ENCODE measurements around the gene PCGF6. TPM values are rescaled to one million over a fixed set of nuclear protein-coding genes. Genes with fewer than 3 reads are reported as not detected.

Gene PCGF6
- total and polyA plus RNA-seq, 11 donors: 5.3 to 8.5 (median 6.6) TPM

DNA sequence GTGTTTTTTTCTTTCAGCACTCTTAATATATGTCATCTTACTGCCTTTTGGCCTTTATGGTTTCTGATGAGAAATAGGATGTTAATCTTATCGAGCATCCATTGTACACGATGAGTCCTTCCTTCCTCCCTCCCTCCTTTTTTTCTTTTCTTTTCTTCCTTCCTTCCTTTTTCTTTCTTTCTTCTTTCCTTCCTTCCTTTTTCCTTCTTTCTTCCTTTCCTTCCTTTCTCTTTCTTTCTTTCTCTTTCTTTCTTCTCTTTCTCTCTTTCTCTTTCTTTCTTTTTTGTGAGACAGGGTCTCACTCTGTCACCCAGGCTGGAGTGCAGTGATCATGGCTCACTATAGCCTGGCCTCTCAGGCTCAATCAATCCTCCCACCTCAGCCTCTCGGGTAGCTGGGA, 96.8 kb downstream of the PCGF6 start:
- TF ChIP-seq, protein P1, sequence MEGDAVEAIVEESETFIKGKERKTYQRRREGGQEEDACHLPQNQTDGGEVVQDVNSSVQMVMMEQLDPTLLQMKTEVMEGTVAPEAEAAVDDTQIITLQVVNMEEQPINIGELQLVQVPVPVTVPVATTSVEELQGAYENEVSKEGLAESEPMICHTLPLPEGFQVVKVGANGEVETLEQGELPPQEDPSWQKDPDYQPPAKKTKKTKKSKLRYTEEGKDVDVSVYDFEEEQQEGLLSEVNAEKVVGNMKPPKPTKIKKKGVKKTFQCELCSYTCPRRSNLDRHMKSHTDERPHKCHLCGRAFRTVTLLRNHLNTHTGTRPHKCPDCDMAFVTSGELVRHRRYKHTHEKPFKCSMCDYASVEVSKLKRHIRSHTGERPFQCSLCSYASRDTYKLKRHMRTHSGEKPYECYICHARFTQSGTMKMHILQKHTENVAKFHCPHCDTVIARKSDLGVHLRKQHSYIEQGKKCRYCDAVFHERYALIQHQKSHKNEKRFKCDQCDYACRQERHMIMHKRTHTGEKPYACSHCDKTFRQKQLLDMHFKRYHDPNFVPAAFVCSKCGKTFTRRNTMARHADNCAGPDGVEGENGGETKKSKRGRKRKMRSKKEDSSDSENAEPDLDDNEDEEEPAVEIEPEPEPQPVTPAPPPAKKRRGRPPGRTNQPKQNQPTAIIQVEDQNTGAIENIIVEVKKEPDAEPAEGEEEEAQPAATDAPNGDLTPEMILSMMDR (IDR thresholded peaks at IDR 0.05): no peak
- no peak for TF ChIP-seq POLR2A (IDR thresholded peaks at IDR 0.05)
- Histone ChIP-seq H3K27ac (no peak overlapping the region), H3K27me3 (no peaks in the 10 kb centered on the region), H3K4me3 (no peak overlapping the region), H3K9me3 (no peaks in the 10 kb centered on the region), H3K4me1 (no peaks in the 10 kb centered on the region), H3K36me3 (no peaks in the 10 kb centered on the region)
- 53 to 73% (median 62%) methylated on average over 3 of the region's 3 CpGs for WGBS, 4 donors
- intact Hi-C loops (cut with DNase I): no loop called here
- no peak for ATAC-seq
- DNase-seq: no peak

MicroRNA genes within 50 kb of the gene (microRNA counts, 767-probe panel; counts per million panel counts)
- microRNA hsa-miR-1307-3p: 349 to 1,120 counts per million in 2 donors

Small RNA genes within 50 kb of the gene (microRNA-seq; reads per million reads assigned to microRNA genes)
- gene MIR1307: 1,061 to 2,164 (median 1,751) reads per million in 4 donors

Other genes with a start within 250 kb of the PCGF6 start
- 10 to 100 TPM; 32.0 to 70.6 (median 49.1) TPM for gene NT5C2, start 157.9 kb downstream of the PCGF6 start, total RNA-seq
- 10 to 100 TPM; 26.2 to 38.9 TPM for gene NT5C2, start 157.9 kb downstream of the PCGF6 start, polyA plus RNA-seq
- gene RPEL1, start 105.3 kb downstream of the PCGF6 start, total RNA-seq: not detected
- gene RPEL1, start 105.3 kb downstream of the PCGF6 start, polyA plus RNA-seq: not detected
- under 1 TPM in 2 of 9 donors, not detected in 7; 0.08 to 0.11 TPM for gene INA, start 74.0 kb downstream of the PCGF6 start, total RNA-seq
- under 1 TPM in 1 of 2 donors, not detected in 1; 0.04 TPM for gene INA, start 74.0 kb downstream of the PCGF6 start, polyA plus RNA-seq
- 1 to 10 TPM; 1.1 to 3.3 (median 2.1) TPM for gene TAF5, start 16.8 kb upstream of the PCGF6 start, total RNA-seq
- 1 to 10 TPM; 1.2 to 2.1 TPM for gene TAF5, start 16.8 kb upstream of the PCGF6 start, polyA plus RNA-seq
- 1,000 to 10,000 TPM in 6 of 9 donors, 100 to 1,000 TPM in 3; 747 to 1,376 (median 1,173) TPM for gene ATP5MK, start 45.3 kb upstream of the PCGF6 start, total RNA-seq
- gene ATP5MK, start 45.3 kb upstream of the PCGF6 start, polyA plus RNA-seq: 1,000 to 10,000 TPM; 1,301 to 5,274 TPM
- gene PDCD11, start 45.5 kb upstream of the PCGF6 start, total RNA-seq: 10 to 100 TPM in 6 of 9 donors, 1 to 10 TPM in 3; 8.8 to 15.8 (median 12.1) TPM
- 10 to 100 TPM in 1 of 2 donors, 1 to 10 TPM in 1; 8.0 to 17.2 TPM for gene PDCD11, start 45.5 kb upstream of the PCGF6 start, polyA plus RNA-seq
- 10 to 100 TPM in 7 of 9 donors, 1 to 10 TPM in 2; 8.2 to 36.8 (median 11.2) TPM for gene CALHM2, start 101.2 kb upstream of the PCGF6 start, total RNA-seq
- gene CALHM2, start 101.2 kb upstream of the PCGF6 start, polyA plus RNA-seq: 10 to 100 TPM in 1 of 2 donors, 1 to 10 TPM in 1; 9.2 to 20.1 TPM
- not detected for gene CALHM1, start 107.8 kb upstream of the PCGF6 start, total RNA-seq
- not detected for gene CALHM1, start 107.8 kb upstream of the PCGF6 start, polyA plus RNA-seq
- gene CALHM3, start 128.1 kb upstream of the PCGF6 start, total RNA-seq: not detected
- not detected for gene CALHM3, start 128.1 kb upstream of the PCGF6 start, polyA plus RNA-seq
- under 1 TPM in 7 of 9 donors, not detected in 2; 0.08 to 0.64 (median 0.21) TPM for gene NEURL1, start 142.6 kb upstream of the PCGF6 start, total RNA-seq
- under 1 TPM; 0.07 to 0.08 TPM for gene NEURL1, start 142.6 kb upstream of the PCGF6 start, polyA plus RNA-seq